PC-9 (cell line): ENCODE results near the gene FAM221B. TPM values are rescaled to one million over a fixed set of nuclear protein-coding genes. Genes with fewer than 3 reads are reported as not detected.

Experiments used
- BruUV-seq: library from RNA; stranded (reverse); fragments of 400-500 nt; replicated peaks from 2 replicates; lab custom pipeline; 2021; lab: Mats Ljungman, UMichigan
- CTCF ChIA-PET: fragments of 300-600 bp; sonication (Branson Sonifier 250); formaldehyde crosslinking; loops from one replicate; lab custom pipeline; 2022; ENCODE audit warnings: antibody characterized with exemption; lab: Charles Lee
- POLR2A ChIA-PET: fragments of 300-600 bp; sonication (Branson Sonifier 250); formaldehyde crosslinking; loops from one replicate; lab custom pipeline; 2022; ENCODE audit warnings: antibody characterized with exemption; ENCODE audit not compliant: unreplicated experiment; lab: Charles Lee
- DNase-seq, 2 experiments: peaks; one replicate each; pipeline versions ENCODE4 v3.0.0 to v3.0.0-alpha.2; 2015 to 2022; ENCODE audit warnings: mixed read lengths in 1 of 2
- H2AFZ ChIP-seq: fragments of 200-600 bp; sonication (generic); 2 replicates; pipeline ENCODE4 v1.8.1; 2017; ENCODE audit warnings: antibody characterized with exemption
- H3F3A ChIP-seq: fragments of 200-600 bp; sonication (generic); 2 replicates; pipeline ENCODE4 v1.8.1; 2017; ENCODE audit warnings: antibody characterized with exemption, mild to moderate bottlenecking, low read depth; ENCODE audit not compliant: insufficient read depth
- H3K27ac ChIP-seq: fragments of 200-600 bp; sonication (generic); 2 replicates; pipeline ENCODE4 v1.6.1; 2016; ENCODE audit warnings: mixed run types
- H3K27me3 ChIP-seq: fragments of 200-600 bp; sonication (generic); 2 replicates; pipeline ENCODE4 v1.6.1; 2016; ENCODE audit warnings: low read depth, mixed run types; ENCODE audit not compliant: insufficient read depth
- H3K36me3 ChIP-seq: fragments of 200-600 bp; sonication (generic); 2 replicates; pipeline ENCODE4 v1.6.1; 2016; ENCODE audit warnings: low read depth, mixed run types
- H3K4me1 ChIP-seq: fragments of 200-600 bp; sonication (generic); replicated peaks from 2 replicates; pipeline ENCODE4 v1.6.1; 2016; ENCODE audit warnings: mixed run types; ENCODE audit not compliant: insufficient read depth
- H3K4me2 ChIP-seq: fragments of 200-600 bp; sonication (generic); 2 replicates; pipeline ENCODE4 v1.6.1; 2017; ENCODE audit warnings: mixed run types
- H3K4me3 ChIP-seq: fragments of 200-600 bp; sonication (generic); 2 replicates; pipeline ENCODE4 v1.6.1; 2016; ENCODE audit warnings: mixed run types
- H3K79me2 ChIP-seq: fragments of 200-600 bp; sonication (generic); 2 replicates; pipeline ENCODE4 v1.6.1; 2017; ENCODE audit warnings: low read depth, mixed run types
- H3K9me2 ChIP-seq: fragments of 200-600 bp; sonication (generic); 2 replicates; pipeline ENCODE4 v1.8.1; 2017; ENCODE audit warnings: mild to moderate bottlenecking; ENCODE audit not compliant: insufficient read depth
- H3K9me3 ChIP-seq: fragments of 200-600 bp; sonication (generic); 2 replicates; pipeline ENCODE4 v1.8.1; 2016; ENCODE audit warnings: low read depth; ENCODE audit not compliant: insufficient read depth
- H4K20me1 ChIP-seq: fragments of 200-600 bp; sonication (generic); 2 replicates; pipeline ENCODE4 v1.8.1; 2017; ENCODE audit not compliant: insufficient read depth
- EZH2 ChIP-seq: fragments of 200-600 bp; sonication (generic); IDR thresholded peaks from 2 replicates; pipeline ENCODE4 v1.8.0; 2017; ENCODE audit warnings: antibody characterized with exemption, low read depth
- intact Hi-C: fragments of 100-400 bp; cut with micrococcal nuclease; formaldehyde crosslinking; loops from one replicate; pipeline ENCODE4 v1.10.0; 2022; ENCODE audit not compliant: unreplicated experiment
- total RNA-seq: library from RNA; stranded (reverse); gene quantifications from 2 replicates; pipeline ENCODE4 v1.2.3, GENCODE V29; 2021
- TF ChIP-seq, protein P1 (sequence below): fragments of 200-600 bp; sonication (generic); conservative IDR thresholded peaks from 2 replicates; pipeline ENCODE4 v1.6.1; 2017; ENCODE audit warnings: mixed run types, antibody characterized with exemption, mild to moderate bottlenecking, moderate library complexity

Gene FAM221B
- total RNA-seq, 1 experiment from 2014 or later, result not detected

GRCh38 chr9:35867538-35867937, 39.0 kb upstream of the FAM221B start:
- Histone ChIP-seq H3K36me3 (no peaks in the 10 kb centered on the region), H2AFZ (no peak overlapping the region), H3K4me3 (no peak overlapping the region), H3K27ac (no peak overlapping the region), H4K20me1 (no peaks in the 10 kb centered on the region), H3K9me2 (no peaks in the 10 kb centered on the region), H3K4me1 (peaks cover 5% of the 10 kb centered on the region; the same call in 1 of the 2 replicates), H3K79me2 (no peaks in the 10 kb centered on the region), H3K27me3 (no peaks in the 10 kb centered on the region), H3K9me3 (no peaks in the 10 kb centered on the region), H3K4me2 (no peak overlapping the region), H3F3A (no peaks in the 10 kb centered on the region)
- ChIA-PET POLR2A (no interaction called here), CTCF (no interaction called here)
- no TSS peak for BruUV-seq
- intact Hi-C loops, result no loop called here
- DNase-seq, result no peak
- no peak for TF ChIP-seq EZH2
- TF ChIP-seq, protein P1, sequence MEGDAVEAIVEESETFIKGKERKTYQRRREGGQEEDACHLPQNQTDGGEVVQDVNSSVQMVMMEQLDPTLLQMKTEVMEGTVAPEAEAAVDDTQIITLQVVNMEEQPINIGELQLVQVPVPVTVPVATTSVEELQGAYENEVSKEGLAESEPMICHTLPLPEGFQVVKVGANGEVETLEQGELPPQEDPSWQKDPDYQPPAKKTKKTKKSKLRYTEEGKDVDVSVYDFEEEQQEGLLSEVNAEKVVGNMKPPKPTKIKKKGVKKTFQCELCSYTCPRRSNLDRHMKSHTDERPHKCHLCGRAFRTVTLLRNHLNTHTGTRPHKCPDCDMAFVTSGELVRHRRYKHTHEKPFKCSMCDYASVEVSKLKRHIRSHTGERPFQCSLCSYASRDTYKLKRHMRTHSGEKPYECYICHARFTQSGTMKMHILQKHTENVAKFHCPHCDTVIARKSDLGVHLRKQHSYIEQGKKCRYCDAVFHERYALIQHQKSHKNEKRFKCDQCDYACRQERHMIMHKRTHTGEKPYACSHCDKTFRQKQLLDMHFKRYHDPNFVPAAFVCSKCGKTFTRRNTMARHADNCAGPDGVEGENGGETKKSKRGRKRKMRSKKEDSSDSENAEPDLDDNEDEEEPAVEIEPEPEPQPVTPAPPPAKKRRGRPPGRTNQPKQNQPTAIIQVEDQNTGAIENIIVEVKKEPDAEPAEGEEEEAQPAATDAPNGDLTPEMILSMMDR, result no peak

GRCh38 chr9:35864695-35865255, 36.2 kb upstream of the FAM221B start:
- Histone ChIP-seq H2AFZ (no peak overlapping the region), H3K4me3 (no peak overlapping the region), H3K36me3 (no peaks in the 10 kb centered on the region), H3K27me3 (0 out of 2 replicates have a peak, but pooled peaks cover 7% of the 10 kb centered on the region), H3K4me1 (no peaks in the 10 kb centered on the region), H3K9me2 (no peaks in the 10 kb centered on the region), H3K27ac (no peak overlapping the region), H3K4me2 (no peak overlapping the region), H3K79me2 (no peaks in the 10 kb centered on the region), H4K20me1 (no peaks in the 10 kb centered on the region), H3K9me3 (no peaks in the 10 kb centered on the region), H3F3A (no peaks in the 10 kb centered on the region)
- intact Hi-C loops, result no loop called here
- no TSS peak for BruUV-seq
- TF ChIP-seq, protein P1, result no peak
- TF ChIP-seq EZH2, result no peak
- POLR2A ChIA-PET, result no interaction called here
- CTCF ChIA-PET, result no interaction called here
- DNase-seq, result no peak

- no peak for DNase-seq
- Histone ChIP-seq H3K4me3 (no peak overlapping the region), H3K4me1 (no peaks in the 10 kb centered on the region), H3K9me3 (no peaks in the 10 kb centered on the region), H3F3A (no peaks in the 10 kb centered on the region), H2AFZ (no peak overlapping the region), H3K9me2 (no peaks in the 10 kb centered on the region), H3K36me3 (no peaks in the 10 kb centered on the region), H3K27ac (no peak overlapping the region), H4K20me1 (no peaks in the 10 kb centered on the region), H3K4me2 (no peak overlapping the region), H3K27me3 (0 out of 2 replicates have a peak, but pooled peaks cover 7% of the 10 kb centered on the region), H3K79me2 (no peaks in the 10 kb centered on the region)
- BruUV-seq, result no TSS peak
- POLR2A ChIA-PET, result no interaction called here
- CTCF ChIA-PET, result no interaction called here
- intact Hi-C loops, result no loop called here
- TF ChIP-seq, protein P1, result no peak
- no peak for TF ChIP-seq EZH2
These were observed 35.1 kb upstream of the FAM221B start for GRCh38 chr9:35863583-35863982.
